K562 (cell line): ENCODE results near the gene SCNN1B. TPM values are rescaled to one million over a fixed set of nuclear protein-coding genes. Genes with fewer than 3 reads are reported as not detected.

ENCODE experiments used
- ATAC-seq: fragments of 200-7000 bp; cut with Tn5 transposase; 3 replicates; pipeline ENCODE4 v1.9.1; 2020; ENCODE audit warnings: moderate library complexity
- BruUV-seq: library from RNA; stranded (reverse); fragments of 400-500 nt; replicated peaks from 2 replicates; lab custom pipeline; 2021; lab: Mats Ljungman, UMichigan
- CTCF ChIA-PET: fragments of 300-600 bp; formaldehyde crosslinking; extraction: SDS; loops from one replicate; lab custom pipeline; 2021; ENCODE audit warnings: low intra/inter-chr PET ratio; lab: Yijun Ruan, JAX
- POLR2A ChIA-PET: fragments of 300-600, 350-650 bp; sonication (Branson Sonifier 250); formaldehyde crosslinking; extraction: SDS; loops from one replicate; lab custom pipeline; 2021; ENCODE audit warnings: antibody characterized with exemption, inconsistent platforms; lab: Yijun Ruan, JAX
- DNase-seq, 4 experiments: peaks; one replicate each; pipeline versions ENCODE4 v3.0.0 to v3.0.0-alpha.2; 2011 to 2018; ENCODE audit warnings: low spot score in 3 of 4, mixed read lengths in 3 of 4; ENCODE audit errors: extremely low read depth in 1 of 4
- FAIRE-seq: peaks from 2 replicates; lab custom pipeline; 2011; peaks lifted over from hg19 to GRCh38; lab: Jason Lieb, UNC
- H2AFZ ChIP-seq: 2 replicates; pipeline ENCODE4 v1.6.0; 2011; ENCODE audit warnings: low read depth, low read length, control low read depth, inconsistent platforms
- H3K27ac ChIP-seq: fragments of 200-600 bp; 3 replicates; pipeline ENCODE4 v1.8.0; 2011; ENCODE audit warnings: low read depth, mild to moderate bottlenecking, control low read depth, inconsistent platforms, low read length, moderate library complexity, mixed read lengths; ENCODE audit errors: extremely low read depth
- H3K27me3 ChIP-seq, 2 experiments: fragments of 300-600 bp in 1 of 2; 2 replicates in 1 of 2; 3 replicates in 1 of 2; pipeline versions ENCODE4 v1.6.0 to v1.8.0; 2011; ENCODE audit warnings: inconsistent platforms in 2 of 2, low read length in 2 of 2, mild to moderate bottlenecking in 1 of 2, mixed read lengths in 1 of 2, moderate library complexity in 1 of 2; ENCODE audit not compliant: control insufficient read depth in 2 of 2, insufficient read depth in 2 of 2
- H3K36me3 ChIP-seq: fragments of 300-600 bp; 3 replicates; pipeline ENCODE4 v1.8.0; 2011; ENCODE audit warnings: mild to moderate bottlenecking, low read length, inconsistent platforms; ENCODE audit not compliant: control insufficient read depth, insufficient read depth
- H3K4me1 ChIP-seq, 2 experiments: fragments of 200-600 bp in 1 of 2; replicated peaks in 1 of 2; 2 replicates in 1 of 2; 3 replicates in 1 of 2; pipeline versions ENCODE4 v1.5.1 to v1.8.0; 2011; ENCODE audit warnings: inconsistent platforms in 2 of 2, low read length in 2 of 2, mild to moderate bottlenecking in 1 of 2, mixed read lengths in 1 of 2, moderate library complexity in 1 of 2; ENCODE audit not compliant: control insufficient read depth in 2 of 2, insufficient read depth in 2 of 2
- H3K4me2 ChIP-seq: 2 replicates; pipeline ENCODE4 v1.6.1; 2011; ENCODE audit warnings: low read length, control low read depth, inconsistent platforms, mixed read lengths; ENCODE audit not compliant: insufficient read depth
- H3K4me3 ChIP-seq: fragments of 200-600 bp; sonication (generic), shearing (Covaris generic); 2 replicates; pipeline ENCODE4 v1.5.1; 2016; ENCODE audit warnings: control low read depth, inconsistent platforms
- H3K79me2 ChIP-seq: fragments of 200-600 bp; 3 replicates; pipeline ENCODE4 v1.8.0; 2011; ENCODE audit warnings: low read length, inconsistent platforms; ENCODE audit not compliant: control insufficient read depth, insufficient read depth
- H3K9ac ChIP-seq, 2 experiments: 2 replicates each; pipeline versions ENCODE4 v1.6.0 to v1.6.1; 2011; ENCODE audit warnings: low read depth in 2 of 2, low read length in 2 of 2, control low read depth in 1 of 2, inconsistent platforms in 1 of 2, mild to moderate bottlenecking in 1 of 2, mixed read lengths in 1 of 2; ENCODE audit not compliant: insufficient read depth in 1 of 2
- H3K9me1 ChIP-seq: one replicate; pipeline ENCODE4 v1.6.0; 2011; ENCODE audit warnings: inconsistent platforms, mild to moderate bottlenecking, low read length, moderate library complexity; ENCODE audit not compliant: control insufficient read depth, insufficient read depth
- H3K9me3 ChIP-seq: replicated peaks from 2 replicates; pipeline ENCODE4 v1.5.1; 2011; ENCODE audit warnings: low read depth, low read length, inconsistent platforms; ENCODE audit not compliant: control insufficient read depth, insufficient read depth
- H4K20me1 ChIP-seq: replicated peaks from 2 replicates; pipeline ENCODE4 v1.6.1; 2011; ENCODE audit warnings: low read length, inconsistent platforms, mixed read lengths; ENCODE audit not compliant: control insufficient read depth, insufficient read depth
- CBX2 ChIP-seq: fragments of 200-600 bp; sonication (generic); IDR thresholded peaks from one replicate; pipeline ENCODE4 v1.6.1; 2012; ENCODE audit warnings: mild to moderate bottlenecking, low read length, inconsistent platforms; ENCODE audit not compliant: insufficient read depth, poor library complexity, severe bottlenecking
- CREB5 ChIP-seq: fragments of 250-450 bp; sonication (Bioruptor Pico); IDR thresholded peaks from 2 replicates; pipeline ENCODE4 v1.5.0; 2020; ENCODE audit warnings: mild to moderate bottlenecking
- EP300 ChIP-seq: IDR thresholded peaks from 2 replicates; pipeline ENCODE4 v1.6.1; 2012; ENCODE audit warnings: low read length, improper control_type of control experiment
- HDAC1 ChIP-seq, 2 experiments: fragments of 450-650 bp; IDR thresholded peaks; 2 replicates each; pipeline ENCODE4 v1.6.1; 2016 to 2017; ENCODE audit warnings: inconsistent platforms in 1 of 2, mild to moderate bottlenecking in 1 of 2, moderate library complexity in 1 of 2
- POLR3G ChIP-seq: IDR thresholded peaks from 2 replicates; pipeline ENCODE4 v1.6.1; 2011; ENCODE audit not compliant: insufficient read length, insufficient replicate concordance; ENCODE audit errors: extremely low read depth
- SMAD2 ChIP-seq: fragments of 150-350 bp; IDR thresholded peaks from 2 replicates; pipeline ENCODE4 v1.6.1; 2014; ENCODE audit warnings: low read depth, mild to moderate bottlenecking, low read length
- SRSF3 ChIP-seq: fragments of 200-400 bp; formaldehyde crosslinking; IDR thresholded peaks from 2 replicates; pipeline ENCODE4 v1.6.1; 2016; ENCODE audit warnings: mild to moderate bottlenecking, low read length, moderate library complexity; ENCODE audit not compliant: insufficient read depth
- STAT5B ChIP-seq: fragments of 250-450 bp; sonication (Bioruptor Pico); IDR thresholded peaks from 2 replicates; pipeline ENCODE4 v1.8.0; 2021; ENCODE audit warnings: mild to moderate bottlenecking, inconsistent platforms
- YY1 ChIP-seq, 3 experiments: IDR thresholded peaks; 2 replicates each; pipeline ENCODE4 v1.6.1; 2011; ENCODE audit warnings: low read length in 2 of 3, mild to moderate bottlenecking in 2 of 3, moderate library complexity in 2 of 3, borderline replicate concordance in 1 of 3, control low read depth in 1 of 3, low read depth in 1 of 3; ENCODE audit not compliant: insufficient read depth in 3 of 3, insufficient replicate concordance in 2 of 3, control insufficient read depth in 1 of 3, insufficient read length in 1 of 3; ENCODE audit errors: extremely low read depth in 1 of 3
- ZNF644 ChIP-seq: fragments of 200-800 bp; sonication (Bioruptor generic); IDR thresholded peaks from 2 replicates; pipeline ENCODE4 v1.6.1; 2016; ENCODE audit warnings: low read depth, missing genetic modification characterization, missing compliant biosample characterization
- WGBS: fragments of 100-300 bp; shearing (Covaris generic); methylation state at CpG from one replicate; pipeline ENCODE4 v1.1.6; 2016; ENCODE audit warnings: low coverage, mixed read lengths; ENCODE audit not compliant: insufficient coverage; ENCODE audit errors: missing lambda C conversion rate; 5-methylcytosine and 5-hydroxymethylcytosine counted together
- in situ Hi-C: fragments of 300-500 bp; cut with MboI; formaldehyde crosslinking; loops from 4 replicates; pipeline ENCODE4 v1.15.0; 2018; ENCODE audit warnings: inconsistent platforms, mixed read lengths
- intact Hi-C: fragments of 100-400 bp; cut with micrococcal nuclease; formaldehyde crosslinking; loops from 2 replicates; pipeline ENCODE4 v1.14.2; 2022
- polyA plus RNA-seq, 8 experiments: library from polyadenylated mRNA; depleted of rRNA in 4 of 8; stranded (reverse) in 5 of 8; unstranded in 3 of 8; fragments of >200 nt; fragmentation: Nextera tagmentation in 2 of 8; fragmentation: Illumina TruSeq in 1 of 8; extraction: Ambion mirVana in 2 of 8; extraction: Trizol in 1 of 8; gene quantifications; 2 replicates each; pipeline versions ENCODE4 v1.2.1 to v1.2.3, GENCODE V29; 2011 to 2014; ENCODE audit warnings: inconsistent platforms in 1 of 8, missing spikeins in 1 of 8
- total RNA-seq, 7 experiments: library from RNA; depleted of rRNA in 6 of 7; stranded (reverse); fragments of >200 nt in 6 of 7; fragmentation: Illumina TruSeq in 2 of 7; extraction: Trizol in 2 of 7; gene quantifications; 2 replicates each; pipeline versions ENCODE4 v1.2.1 to v1.2.3, GENCODE V29; 2011 to 2021; ENCODE audit warnings: low replicate concordance in 1 of 7

Gene SCNN1B
- total and polyA plus RNA-seq, 9 of the 15 experiments (the other 6 are each of a cell fraction or from before 2014, with no cell fraction given), result not detected

DNA sequence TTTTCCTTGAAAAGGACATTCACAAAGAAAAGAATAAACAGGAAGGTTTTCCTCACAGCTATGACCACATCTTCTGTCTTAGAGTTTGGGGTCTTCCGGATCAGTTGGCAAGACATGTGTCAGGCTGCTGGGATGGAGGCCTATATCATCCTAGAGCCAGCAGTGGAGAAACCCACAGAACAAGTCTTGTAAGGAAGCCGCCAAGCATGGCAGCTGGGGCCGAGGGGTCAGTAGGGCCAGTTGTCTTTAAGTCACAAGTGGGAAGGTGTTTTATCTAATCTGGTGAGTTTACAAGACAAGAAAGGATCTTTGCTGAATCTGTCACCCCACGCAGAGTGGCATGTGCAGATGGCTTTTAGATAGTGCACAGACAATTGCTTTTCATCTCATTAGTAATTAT is 25.7 kb downstream of the SCNN1B start:
- TF ChIP-seq STAT5B (CRISPR knock-in tag), result no peak
- no peak for TF ChIP-seq EP300
- TF ChIP-seq YY1 (IDR thresholded peaks at IDR 0.05; ENCODE audit: borderline replicate concordance in 1 of 3, control insufficient read depth in 1 of 3, extremely low read depth in 1 of 3, insufficient read depth in 3 of 3, insufficient read length in 1 of 3, insufficient replicate concordance in 2 of 3, low read depth in 1 of 3, low read length in 2 of 3), result no peak
- no peak for TF ChIP-seq CREB5
- TF ChIP-seq CBX2, result no peak
- TF ChIP-seq ZNF644, result no peak
- TF ChIP-seq SMAD2, result no peak
- no peak for TF ChIP-seq HDAC1 (IDR thresholded peaks at IDR 0.05)
- no peak for TF ChIP-seq POLR3G
- TF ChIP-seq SRSF3, result no peak
- Histone ChIP-seq H3K4me1 (no peaks in the 10 kb centered on the region; a peak in 1 of 5 replicates), H3K4me3 (no peak overlapping the region), H2AFZ (no peak overlapping the region), H3K36me3 (no peaks in the 10 kb centered on the region), H3K9ac (no peak overlapping the region), H3K27ac (no peak overlapping the region), H3K4me2 (no peak overlapping the region), H3K9me1 (no peaks in the 10 kb centered on the region), H3K9me3 (no peaks in the 10 kb centered on the region; the same call in 1 of the 2 replicates), H3K79me2 (no peaks in the 10 kb centered on the region), H3K27me3 (peaks cover 6 to 13% of the 10 kb centered on the region in 2 experiments; a peak in 3 of 5 replicates), H4K20me1 (no peaks in the 10 kb centered on the region)
- DNase-seq (no peak), ATAC-seq (no peak), FAIRE-seq (no peak)
- intact Hi-C loops (no loop called here), in situ Hi-C loops (no loop called here)
- BruUV-seq, result no TSS peak
- CTCF ChIA-PET, result no interaction called here
- POLR2A ChIA-PET, result no interaction called here
- WGBS, result 3% methylated on average over 4 of the region's 4 CpGs
